ENCODE results near the gene ARHGAP28.

Gene ARHGAP28

DNA sequence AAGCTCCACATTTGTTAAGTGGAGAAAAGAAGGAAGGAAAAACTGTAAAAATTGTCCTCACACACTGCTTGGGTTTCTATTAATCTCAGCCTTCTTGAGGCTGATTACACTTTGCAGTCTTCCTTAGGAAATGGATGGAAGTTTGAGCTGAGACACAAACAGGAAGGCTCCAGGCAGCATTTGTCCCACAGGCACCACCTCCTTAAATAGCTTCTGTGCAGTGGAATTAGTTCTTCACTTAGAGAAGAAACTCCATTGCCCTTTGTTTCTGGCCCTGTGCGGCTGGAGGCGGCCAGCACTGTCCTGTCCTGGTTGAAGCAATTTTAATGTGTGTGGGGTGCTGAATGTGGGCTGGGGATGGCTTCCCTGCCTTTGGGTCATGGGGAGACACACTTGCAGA, 44.3 kb downstream of the ARHGAP28 start:
- Mint-ChIP-seq H3K27me3 (ENCODE audit: low read depth, poor library complexity) (no peaks in the 10 kb centered on the region), H3K27ac (peak overlapping the region; percentile 90), H3K4me3 (no peak overlapping the region), H3K9me3 (peaks cover under 1% of the 10 kb centered on the region), H3K4me1 (peaks cover 51% of the 10 kb centered on the region), H3K36me3 (ENCODE audit: low read depth) (peaks cover under 1% of the 10 kb centered on the region)
- TF ChIP-seq, protein P1, sequence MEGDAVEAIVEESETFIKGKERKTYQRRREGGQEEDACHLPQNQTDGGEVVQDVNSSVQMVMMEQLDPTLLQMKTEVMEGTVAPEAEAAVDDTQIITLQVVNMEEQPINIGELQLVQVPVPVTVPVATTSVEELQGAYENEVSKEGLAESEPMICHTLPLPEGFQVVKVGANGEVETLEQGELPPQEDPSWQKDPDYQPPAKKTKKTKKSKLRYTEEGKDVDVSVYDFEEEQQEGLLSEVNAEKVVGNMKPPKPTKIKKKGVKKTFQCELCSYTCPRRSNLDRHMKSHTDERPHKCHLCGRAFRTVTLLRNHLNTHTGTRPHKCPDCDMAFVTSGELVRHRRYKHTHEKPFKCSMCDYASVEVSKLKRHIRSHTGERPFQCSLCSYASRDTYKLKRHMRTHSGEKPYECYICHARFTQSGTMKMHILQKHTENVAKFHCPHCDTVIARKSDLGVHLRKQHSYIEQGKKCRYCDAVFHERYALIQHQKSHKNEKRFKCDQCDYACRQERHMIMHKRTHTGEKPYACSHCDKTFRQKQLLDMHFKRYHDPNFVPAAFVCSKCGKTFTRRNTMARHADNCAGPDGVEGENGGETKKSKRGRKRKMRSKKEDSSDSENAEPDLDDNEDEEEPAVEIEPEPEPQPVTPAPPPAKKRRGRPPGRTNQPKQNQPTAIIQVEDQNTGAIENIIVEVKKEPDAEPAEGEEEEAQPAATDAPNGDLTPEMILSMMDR (IDR thresholded peaks at IDR 0.05), result no peak
- DNase-seq, result no peak

DNA sequence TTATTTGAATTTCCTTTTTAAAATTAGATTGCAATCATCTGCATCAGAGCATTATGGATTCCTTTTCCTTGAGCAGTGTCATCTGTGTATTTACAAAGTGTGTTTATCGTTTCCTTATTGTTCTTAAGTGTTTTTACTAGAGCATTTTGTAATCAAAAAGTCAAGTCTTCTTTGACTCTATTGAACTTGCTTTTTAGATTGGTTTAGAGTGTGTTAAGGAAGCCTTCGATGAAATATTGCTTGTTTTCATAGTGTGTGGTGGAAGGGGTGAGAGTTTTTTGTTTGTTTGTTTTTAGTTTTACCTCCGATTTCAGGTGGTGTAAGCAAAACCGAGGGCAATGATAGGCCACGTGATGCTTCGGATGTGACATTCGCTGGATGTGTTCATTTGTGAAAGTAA, 45.7 kb downstream of the ARHGAP28 start:
- Mint-ChIP-seq H3K4me1 (peaks cover 55% of the 10 kb centered on the region), H3K27me3 (ENCODE audit: low read depth, poor library complexity) (no peaks in the 10 kb centered on the region), H3K9me3 (no peaks in the 10 kb centered on the region), H3K4me3 (peak overlapping the region; percentile 2), H3K27ac (peak overlapping the region; percentile 22), H3K36me3 (ENCODE audit: low read depth) (no peaks in the 10 kb centered on the region)
- DNase-seq, result no peak
- TF ChIP-seq, protein P1 (IDR thresholded peaks at IDR 0.05), result no peak

DNA sequence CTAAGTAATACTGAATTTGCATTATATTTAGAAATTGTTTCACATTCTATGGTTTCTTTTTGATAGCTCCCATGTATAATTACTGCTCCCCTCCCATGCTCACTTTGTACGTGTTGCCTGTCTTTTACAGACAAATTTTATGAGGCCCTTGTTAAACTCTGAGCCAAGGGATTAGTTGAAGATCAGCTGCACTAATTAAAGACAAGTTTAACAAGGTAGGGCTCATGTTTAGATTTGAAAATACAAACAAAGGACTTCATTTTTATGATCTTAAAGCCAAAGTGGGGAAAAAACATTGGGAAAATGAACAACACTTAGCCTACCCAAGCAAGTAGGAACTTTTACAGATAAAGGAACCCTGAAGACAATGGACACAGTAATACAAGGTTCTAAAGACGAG, 46.2 kb downstream of the ARHGAP28 start:
- no peaks in the 10 kb centered on the region for H3K27me3 Mint-ChIP-seq (ENCODE audit: low read depth, poor library complexity)
- no peak for DNase-seq
- peaks cover 51% of the 10 kb centered on the region for H3K4me1 Mint-ChIP-seq
- peak overlapping the region; percentile 86 for H3K27ac Mint-ChIP-seq
- no peak overlapping the region for H3K4me3 Mint-ChIP-seq
- H3K9me3 Mint-ChIP-seq, result no peaks in the 10 kb centered on the region
- TF ChIP-seq, protein P1 (IDR thresholded peaks at IDR 0.05), result no peak
- H3K36me3 Mint-ChIP-seq (ENCODE audit: low read depth), result no peaks in the 10 kb centered on the region

DNA sequence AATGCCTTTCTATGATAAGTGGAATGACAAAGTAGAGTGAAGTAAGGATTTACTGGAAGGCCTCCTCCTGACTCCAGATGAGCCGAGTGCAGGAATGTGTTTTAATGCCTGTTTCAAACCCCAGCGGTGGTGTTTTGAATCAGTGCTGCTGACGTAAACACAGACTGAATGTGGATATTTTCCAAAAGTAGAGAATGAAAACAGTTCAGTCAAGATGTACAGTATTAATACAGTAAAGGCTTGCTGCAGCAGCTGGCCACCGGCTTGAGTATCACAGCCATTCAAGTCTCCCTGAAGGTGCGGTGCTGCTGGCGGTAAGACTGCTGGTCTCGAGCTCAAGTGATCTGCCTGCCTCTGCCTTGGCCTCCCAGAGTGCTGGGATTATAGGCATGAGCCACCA, 46.7 kb downstream of the ARHGAP28 start:
- no peak for DNase-seq
- Mint-ChIP-seq H3K4me1 (peaks cover 54% of the 10 kb centered on the region), H3K27ac (peak overlapping the region; percentile 86), H3K36me3 (ENCODE audit: low read depth) (no peaks in the 10 kb centered on the region), H3K9me3 (no peaks in the 10 kb centered on the region), H3K27me3 (ENCODE audit: low read depth, poor library complexity) (no peaks in the 10 kb centered on the region), H3K4me3 (no peak overlapping the region)
- TF ChIP-seq, protein P1 (IDR thresholded peaks at IDR 0.05), result no peak

DNA sequence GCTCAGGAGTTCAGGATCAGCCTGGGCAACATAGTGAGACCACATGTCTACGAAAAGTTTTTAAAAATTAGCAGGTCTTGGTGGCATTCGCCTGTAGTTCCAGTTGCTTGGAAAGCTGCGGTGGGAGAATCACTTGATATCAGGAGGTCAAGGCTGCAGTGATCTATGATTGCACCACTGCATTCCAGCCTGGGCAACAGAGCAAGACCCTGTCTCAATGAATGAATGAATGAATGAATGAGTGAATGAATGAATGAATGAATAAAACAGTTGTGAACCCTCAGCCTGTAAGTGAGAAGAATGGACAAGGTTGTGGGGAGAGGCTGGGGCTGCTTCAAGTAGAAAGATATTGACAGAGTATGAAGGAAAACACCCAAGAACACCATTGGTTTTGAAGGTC, 48.0 kb downstream of the ARHGAP28 start:
- Mint-ChIP-seq H3K9me3 (no peaks in the 10 kb centered on the region), H3K4me1 (peaks cover 61% of the 10 kb centered on the region), H3K4me3 (no peak overlapping the region), H3K27ac (no peak overlapping the region), H3K36me3 (ENCODE audit: low read depth) (no peaks in the 10 kb centered on the region), H3K27me3 (ENCODE audit: low read depth, poor library complexity) (no peaks in the 10 kb centered on the region)
- no peak for DNase-seq
- TF ChIP-seq, protein P1 (IDR thresholded peaks at IDR 0.05), result no peak

DNA sequence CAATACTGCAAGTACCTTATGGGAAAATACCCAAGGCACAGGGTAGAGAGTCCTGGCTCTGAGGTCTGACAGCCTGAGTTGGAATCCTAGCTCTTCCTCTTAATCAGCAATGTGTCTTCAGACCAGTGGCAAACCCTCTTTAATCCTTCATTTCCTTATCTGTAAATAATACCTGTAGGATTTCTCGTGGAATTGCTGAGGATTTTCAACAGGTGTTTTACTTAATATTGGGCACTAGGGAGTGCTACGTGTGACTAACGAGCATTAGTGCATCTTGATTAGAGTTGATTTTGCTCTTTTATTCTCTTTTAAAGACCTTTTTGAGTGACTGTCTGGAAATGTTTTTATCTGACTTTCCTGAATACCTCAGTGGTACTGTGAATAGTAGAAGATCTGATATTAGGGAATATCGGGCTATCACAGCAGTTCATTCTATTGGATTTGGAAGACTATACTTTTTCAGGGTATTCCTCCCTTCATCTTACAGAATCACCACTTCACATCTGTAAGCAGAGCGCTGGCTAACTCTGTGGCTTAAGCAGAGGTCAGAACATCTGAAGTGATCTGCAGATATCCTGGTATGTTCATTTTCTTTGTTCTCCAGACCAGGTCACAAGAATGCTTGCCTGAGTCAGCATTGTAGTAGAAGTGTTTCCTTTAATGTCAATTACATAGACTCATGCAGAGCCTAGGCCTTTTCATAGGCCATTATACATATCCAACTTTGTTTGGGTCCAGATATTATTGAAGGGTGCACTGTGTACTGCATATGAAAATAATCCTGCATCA, 49.1 kb downstream of the ARHGAP28 start:
- H3K4me1 Mint-ChIP-seq, result peaks cover 60% of the 10 kb centered on the region
- peaks cover 2% of the 10 kb centered on the region for H3K36me3 Mint-ChIP-seq (ENCODE audit: low read depth)
- no peak overlapping the region for H3K4me3 Mint-ChIP-seq
- DNase-seq, result no peak
- TF ChIP-seq, protein P1 (IDR thresholded peaks at IDR 0.05), result no peak
- H3K27ac Mint-ChIP-seq, result no peak overlapping the region
- H3K27me3 Mint-ChIP-seq (ENCODE audit: low read depth, poor library complexity), result no peaks in the 10 kb centered on the region
- no peaks in the 10 kb centered on the region for H3K9me3 Mint-ChIP-seq
